ENCODE measurements around the gene ATAD3C.
"Not testable (repeated sequence)": the region's sequence is repeated elsewhere in the genome, so short reads cannot be mapped to it uniquely, and the experiment has no call there.

ATAD3C gene

DNA sequence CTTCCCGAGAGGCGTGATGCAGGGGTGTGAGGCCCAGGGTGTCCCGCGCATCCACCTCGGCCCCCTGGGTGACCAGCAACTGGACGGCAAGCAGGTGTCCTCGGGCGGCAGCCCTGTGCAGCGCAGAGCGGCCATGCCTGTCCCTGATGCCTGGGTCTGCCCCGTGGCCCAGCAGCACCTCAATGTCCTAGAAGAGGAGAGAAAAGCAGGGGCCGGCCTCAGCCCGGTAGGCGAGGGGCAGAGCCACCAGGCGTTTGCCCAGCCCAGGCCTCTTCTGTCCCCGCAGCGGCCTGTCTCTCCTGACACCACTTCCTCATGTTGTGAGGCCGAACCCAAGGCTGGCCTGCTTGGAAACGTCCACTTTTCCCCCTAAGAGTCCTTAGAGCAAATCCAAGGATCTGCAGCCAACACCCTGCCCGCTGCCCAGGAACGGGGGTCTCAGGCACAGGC lies 30.1 kb upstream of the ATAD3C start:
- no peak for DNase-seq

DNA sequence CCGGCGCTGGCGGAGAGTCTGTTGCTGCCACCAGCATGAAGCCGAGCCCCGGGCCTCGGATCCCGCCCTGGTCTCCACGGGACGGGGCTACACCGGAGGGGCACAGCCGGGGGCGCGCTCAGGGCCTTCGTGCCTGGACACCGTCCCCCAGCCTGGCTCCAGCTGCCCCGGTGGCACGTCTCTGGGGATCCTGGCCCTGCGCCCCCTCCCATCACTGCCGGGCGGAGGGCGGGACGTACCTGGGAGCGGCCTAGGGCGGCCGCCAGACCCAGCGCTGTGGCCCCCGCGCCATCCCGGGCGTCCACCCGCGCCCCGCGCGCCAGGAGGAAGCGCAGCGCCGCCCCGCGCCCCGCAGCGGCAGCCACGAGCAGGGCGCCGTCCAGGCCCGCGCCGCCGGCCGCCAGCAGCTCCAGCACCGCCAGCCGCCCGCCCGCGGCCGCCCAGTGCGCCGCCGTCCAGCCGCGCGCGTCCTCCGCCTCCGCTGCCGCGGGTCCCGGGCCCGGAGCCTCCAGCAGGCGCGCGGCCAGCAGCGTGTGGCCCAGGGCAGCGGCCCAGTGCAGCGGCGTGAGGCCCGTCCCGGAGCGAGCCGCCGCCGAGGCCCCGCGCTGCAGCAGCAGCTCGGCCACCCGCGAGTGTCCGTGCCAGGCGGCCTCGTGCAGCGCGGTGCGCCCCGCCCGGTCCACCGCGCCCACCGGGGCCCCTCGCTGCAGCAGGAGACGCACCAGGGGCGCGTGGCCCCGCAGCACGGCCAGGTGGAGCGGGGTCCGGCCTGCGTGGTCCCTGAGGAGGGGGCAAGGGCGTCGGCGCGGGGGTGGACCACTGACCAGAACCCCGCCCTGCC lies 29.5 kb upstream of the ATAD3C start:
- DNase-seq, result peak; percentile 15

DNA sequence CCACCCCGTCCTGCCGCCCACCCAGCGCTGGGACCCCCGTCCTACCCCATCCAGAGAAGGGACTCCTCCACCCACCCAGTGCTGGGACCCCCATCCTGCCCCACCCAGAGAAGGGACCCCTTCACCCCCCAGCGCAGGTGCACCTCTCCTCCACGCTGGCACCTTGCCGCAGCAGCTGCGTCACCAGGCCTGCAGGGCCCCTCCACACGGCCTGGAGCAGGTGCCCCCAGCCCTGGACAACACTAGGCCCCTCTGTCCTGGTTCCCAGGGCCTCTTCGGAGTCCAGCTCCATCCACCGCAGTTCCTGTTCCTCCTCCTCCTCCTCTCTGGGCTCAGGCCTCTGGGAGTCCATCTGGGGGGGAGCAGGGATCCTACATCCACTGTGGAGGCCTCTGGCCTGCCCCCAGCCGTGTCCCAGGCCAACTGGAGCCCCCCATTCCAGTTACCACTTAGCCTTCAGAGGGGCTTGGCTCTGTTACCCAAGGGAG lies 28.8 kb upstream of the ATAD3C start:
- peak; percentile 39 for DNase-seq

DNA sequence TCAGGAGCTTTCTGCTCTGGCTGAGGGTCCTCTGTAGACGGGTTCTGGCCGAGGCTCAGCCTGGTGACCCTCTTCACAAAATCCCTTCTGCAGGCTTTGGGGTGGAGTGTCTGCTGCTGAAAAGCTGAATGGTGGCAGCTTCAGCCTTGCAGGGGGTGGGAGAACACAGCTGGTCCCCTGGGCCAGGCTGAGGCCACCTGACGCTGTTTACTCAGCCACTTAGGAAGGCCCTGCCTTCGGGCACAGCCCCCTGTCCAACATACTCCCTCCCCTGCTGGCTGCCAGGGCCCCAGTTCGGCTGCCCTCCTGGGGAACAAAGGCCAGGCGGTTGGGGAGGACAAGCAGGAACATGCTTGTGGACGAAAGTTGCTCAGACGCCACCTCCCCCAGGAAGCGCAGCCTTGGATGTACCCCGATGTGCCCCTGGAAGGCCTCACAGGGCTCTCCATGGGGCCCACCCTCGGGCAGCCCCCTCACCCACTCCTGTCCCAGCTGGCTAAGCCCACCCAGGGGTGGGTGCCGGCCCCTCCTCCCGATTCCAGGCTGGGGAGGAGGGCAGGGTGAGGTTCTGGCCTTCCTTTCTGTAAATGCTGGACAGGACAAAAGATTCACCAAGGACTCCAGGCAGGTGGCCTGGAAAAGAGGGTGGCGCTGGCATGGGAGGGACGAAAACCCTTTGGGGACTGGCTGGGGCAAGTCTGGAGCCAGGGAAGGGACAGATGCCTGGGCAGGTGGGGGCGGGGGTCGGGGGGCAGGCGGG lies 28.2 kb upstream of the ATAD3C start, which contains the start of gene ANKRD65:
TSS of gene ANKRD65 (minus strand) at position 130 of the 760 bp plus-strand sequence. CDS start 271 bp downstream, outside the sequence.
- peak; percentile 81 for DNase-seq

DNA sequence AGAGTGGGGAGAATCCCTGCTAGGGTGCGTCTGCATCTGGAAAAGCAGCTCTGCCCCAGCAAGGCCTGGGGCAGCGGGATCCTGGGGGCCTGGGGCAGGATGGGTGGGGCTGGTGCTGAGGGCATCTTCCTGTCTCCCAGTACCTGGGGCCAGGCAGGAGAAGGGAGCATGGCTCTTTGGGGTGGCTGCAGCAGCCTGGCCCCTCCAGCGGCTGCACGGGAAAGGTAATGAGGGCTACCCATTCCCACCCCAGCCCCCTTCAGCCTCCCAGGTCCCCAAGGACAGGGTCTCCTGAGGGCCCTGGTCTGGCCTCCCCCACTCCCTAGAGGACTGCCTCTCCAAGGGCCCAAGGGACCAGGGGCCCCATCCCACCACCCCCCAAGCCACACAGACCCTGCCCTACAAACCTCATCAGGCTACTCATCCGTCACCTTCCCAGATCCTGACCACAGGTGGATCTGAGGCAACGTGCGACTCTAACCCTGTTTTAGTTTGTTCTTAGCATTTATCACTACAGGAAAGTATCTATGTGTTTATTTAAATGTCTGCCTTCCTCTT lies 27.5 kb upstream of the ATAD3C start:
- DNase-seq, result no peak

DNA sequence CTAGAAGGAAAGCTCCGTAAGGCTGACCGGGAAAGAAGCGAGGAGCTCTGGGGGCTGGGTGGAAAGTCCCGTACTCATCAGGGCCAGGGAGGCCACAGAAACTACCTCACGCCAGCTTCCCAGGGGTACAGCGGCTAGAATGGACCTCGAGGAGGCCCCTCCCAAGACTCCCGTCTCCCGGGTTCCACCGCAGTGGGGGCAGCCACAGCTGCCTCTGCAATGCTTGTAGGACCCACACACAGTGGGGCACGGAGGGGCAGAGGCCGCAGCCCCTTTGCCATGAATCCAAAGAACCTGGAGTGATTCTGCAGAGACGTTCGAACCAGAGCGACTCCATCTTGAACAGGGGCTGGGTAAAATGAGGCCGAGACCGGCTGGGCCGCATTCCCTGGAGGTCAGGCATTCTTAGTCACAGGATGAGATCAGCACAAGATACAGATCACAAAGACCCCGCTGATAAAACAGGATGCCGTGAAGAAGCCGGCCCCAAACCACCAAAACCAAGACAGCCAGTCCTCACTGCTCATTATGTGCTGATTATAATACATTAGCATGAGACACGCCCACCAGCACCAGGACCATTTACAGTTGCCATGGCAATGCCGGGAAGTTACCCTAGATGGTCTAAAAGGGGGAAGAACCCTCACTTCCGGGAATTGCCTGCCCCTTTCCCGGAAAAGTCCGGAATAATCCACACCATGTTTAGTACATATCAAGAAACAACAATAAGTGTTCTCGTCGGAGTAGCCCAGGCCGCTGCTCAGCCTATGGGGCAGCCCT lies 26.8 kb upstream of the ATAD3C start:
- DNase-seq, result no peak

DNA sequence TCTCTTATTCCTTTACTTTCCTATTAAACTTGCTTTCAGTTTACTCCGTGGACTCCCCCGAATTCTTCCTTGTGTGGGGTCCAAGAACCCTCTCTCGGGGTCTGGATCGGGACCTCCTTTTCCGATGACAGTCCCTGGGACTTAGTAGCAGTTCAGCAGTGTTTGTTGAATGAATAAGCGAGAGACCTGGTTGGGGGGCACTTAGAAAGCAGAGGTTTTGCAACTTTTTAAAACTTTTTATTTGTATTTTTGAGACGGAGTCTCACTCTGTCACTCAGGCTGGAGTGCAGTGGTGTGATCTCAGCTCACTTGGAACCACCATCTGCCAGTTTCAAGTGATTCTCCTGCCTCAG lies 26.3 kb upstream of the ATAD3C start:
- DNase-seq, result no peak

DNA sequence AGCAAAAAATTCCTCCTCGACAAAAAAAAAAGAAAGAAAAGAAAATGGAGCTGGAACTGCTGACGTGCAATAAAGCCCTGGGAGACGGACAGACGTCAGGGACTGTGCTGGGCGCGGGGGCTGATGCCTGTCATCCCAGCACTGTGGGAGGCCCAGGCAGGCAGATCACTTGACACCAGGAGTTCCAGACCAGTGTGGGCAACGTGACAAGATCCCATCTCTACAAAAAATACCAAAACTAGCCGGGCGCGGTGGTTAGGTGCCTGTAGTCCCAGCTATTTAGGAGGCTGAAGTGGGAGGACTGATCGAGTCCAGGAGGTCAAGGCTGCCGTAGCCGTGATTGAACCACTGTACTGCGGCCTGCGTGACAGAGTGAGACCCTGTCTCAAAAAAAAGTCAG lies 24.8 kb upstream of the ATAD3C start:
- no peak for DNase-seq

DNA sequence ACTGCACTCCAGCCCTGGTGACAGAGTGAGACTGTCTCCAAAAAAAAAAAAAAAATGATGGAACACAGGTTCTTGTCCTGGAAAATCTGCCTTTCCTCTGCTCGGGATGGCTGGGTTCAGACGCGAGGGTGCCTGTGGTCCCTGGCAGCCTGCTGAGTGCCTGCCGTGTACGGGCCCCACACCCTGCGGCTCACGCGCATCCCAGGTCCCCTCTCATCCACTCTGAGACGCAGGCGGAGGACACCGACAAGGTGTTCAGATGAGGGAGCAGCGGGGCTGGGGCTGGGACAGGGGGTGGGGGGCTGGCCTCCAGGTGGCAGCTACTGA lies 24.1 kb upstream of the ATAD3C start:
- DNase-seq, result no peak

DNA sequence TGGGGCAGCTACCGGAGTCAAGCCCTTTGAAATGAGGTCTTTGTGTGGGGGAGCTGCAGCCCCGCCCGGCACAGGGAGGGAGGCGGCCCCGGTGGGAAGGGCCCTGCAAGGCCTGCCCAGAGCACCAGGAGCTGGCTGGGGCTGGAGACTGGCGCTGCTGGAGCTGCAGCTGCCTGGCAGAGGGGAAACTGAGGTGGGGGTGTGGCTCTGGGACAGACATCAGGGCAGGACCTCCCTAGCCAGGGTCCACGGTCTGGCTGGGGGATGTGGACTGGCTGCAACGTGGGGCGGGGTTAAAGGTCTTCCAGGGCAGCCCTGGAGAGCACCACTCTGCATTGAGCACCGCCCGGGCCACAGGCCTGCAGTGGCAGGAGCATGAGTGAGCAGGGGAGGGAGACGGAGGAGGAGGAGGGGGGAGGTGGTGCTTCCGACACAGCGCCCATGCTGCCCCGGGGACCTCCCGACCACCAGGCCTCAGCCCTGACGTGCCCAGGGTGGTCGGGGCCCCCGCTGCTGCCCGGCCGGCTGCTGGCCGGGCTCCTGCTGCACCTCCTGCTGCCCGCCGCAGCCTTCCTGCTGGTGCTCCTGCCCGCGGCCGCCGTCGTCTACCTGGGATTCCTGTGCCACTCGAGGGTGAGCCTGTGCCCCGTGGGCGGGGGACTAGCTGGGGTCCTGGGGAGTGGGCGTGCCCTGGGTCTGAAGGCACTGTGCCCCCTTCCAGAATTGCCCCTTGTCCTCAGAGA lies 23.6 kb upstream of the ATAD3C start:
- DNase-seq, result no peak

DNA sequence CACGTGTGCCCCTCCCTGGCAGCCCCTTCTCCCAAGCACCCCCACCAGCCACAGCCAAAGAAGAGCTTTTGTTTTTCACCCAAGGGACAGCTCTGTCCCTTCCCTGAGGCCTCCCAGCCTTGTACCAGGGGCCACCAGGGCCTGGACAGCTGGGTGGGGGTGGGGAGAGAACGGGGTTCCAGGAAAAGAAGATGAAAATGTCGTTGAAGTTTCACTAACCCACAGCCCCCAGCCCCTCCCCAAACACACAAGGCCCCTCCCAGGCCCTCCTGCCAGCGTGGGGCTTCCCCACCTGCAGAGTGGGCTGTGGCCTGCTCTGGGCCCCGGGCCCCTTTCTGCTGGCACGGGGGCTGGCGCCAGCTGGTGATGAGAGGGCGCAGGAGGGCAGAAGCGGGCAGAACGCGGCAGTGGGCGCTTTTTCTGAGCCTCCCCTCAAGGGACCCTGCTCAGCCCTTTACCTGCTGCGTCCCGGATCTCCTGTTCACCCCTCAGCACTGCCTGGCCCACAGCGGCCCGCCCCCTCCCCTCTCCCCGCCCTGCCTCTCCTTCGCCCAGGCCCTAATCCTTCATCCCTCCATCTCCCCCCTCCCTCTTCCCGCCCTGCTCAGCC lies 22.9 kb upstream of the ATAD3C start:
- no peak for DNase-seq

DNA sequence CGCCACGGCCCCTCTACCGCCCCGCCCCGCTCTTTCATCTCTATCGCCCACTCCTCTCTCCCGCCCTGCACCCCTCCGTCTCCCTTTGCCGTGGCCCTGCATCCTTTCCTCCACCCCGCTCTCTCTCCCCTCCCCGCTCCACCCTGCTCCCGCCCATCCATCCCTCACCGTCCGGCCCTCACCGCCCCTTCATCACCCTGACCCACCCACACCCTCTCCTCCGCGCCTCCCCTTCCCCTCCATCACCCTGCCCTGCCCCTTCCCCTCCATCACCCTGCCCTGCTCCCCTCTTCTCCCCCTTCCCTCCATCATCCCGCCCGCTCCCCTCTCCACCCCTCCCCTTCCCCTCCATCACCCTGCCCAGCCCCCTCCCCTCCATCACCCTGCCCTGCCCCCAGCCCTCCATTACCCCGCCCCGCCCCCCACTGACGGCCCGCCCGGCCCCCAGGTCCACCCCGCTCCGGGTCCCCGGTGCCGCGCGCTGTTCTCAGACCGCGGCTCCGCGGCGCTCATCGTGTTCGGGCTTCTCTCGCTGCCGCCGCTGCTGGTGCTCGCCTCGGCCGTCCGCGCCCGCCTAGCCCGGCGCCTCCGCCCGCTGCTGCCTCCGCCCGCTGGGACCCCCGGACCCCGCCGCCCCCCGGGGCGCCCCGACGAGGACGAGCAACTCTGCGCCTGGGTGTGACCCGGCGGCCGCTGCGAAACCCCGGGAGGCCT lies 22.2 kb upstream of the ATAD3C start:
- DNase-seq, result no peak

DNA sequence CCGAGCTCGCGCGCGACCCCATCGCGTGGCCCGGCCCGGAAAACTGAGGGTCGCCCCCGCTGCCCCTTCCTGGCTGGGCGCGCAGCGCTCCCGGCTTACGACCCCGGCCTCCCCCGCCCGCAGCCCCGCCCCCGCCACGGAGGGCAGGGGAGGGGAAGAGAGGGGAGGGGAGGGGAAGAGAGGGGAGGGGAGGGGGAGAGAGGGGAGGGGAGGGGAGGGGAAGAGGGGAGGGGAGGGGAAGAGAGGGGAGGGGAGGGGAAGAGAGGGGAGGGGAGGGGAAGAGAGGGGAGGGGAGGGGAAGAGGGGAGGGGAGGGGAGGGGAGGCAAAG lies 21.7 kb upstream of the ATAD3C start:
- no peak for DNase-seq

DNA sequence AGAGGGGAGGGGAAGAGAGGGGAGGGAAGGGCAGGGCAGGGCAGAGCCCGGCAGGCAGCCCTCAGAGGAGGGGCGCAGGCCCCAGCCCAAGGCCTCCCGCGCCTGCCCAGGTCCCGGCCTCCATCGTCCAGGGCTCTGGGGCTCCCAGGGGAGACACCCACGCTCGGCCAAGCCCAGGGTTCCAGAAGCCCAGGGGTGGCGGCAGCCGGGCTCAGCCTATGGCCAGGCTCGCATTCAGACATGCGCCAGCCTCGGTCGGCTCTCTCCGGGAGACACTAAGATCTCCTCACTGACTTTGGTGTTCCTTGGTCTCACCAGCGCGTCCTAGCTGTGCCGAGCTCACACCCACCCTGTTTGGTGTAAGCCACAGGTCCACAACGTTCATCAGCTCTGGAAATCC lies 21.3 kb upstream of the ATAD3C start:
- no peak for DNase-seq

DNA sequence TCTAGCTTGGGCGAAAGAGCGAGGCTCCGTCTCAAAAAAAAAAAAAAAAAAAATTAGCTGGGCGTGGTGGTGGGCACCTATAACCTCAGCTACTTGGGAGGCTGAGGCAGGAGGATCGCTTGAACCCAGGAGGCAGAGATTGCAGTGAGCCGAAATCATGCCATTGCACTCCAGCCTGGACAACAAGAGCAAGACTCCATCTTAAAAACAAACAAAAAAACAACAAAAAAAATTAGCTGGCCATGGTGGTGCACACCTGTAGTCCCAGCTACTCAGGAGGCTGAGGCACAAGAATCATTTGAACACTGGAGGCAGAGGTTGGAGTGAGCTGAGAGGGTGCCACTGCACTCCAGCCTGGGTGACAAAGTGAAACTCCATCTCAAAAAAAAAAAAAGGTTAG lies 20.5 kb upstream of the ATAD3C start:
- not testable (repeated sequence) for DNase-seq

DNA sequence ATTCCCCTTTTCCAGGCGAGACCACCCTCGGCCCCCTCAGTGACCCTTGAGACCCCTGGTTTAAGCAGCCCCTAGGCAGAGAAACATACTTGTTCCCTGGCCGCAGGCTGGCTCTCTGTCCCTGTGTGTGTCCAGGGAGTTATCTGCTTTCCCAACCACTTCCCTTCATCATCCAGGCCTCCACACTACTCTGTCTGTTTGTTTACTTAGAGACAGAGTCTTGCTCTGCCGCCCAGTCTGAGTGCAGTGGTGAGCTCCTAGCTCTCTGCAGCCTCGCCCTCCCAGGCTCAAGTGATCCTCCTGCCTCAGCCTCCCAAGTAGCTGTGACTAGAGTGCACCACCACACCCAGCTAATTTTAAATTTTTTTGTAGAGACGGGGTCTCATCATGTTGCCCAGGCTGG lies 19.8 kb upstream of the ATAD3C start:
- DNase-seq, result no peak

DNA sequence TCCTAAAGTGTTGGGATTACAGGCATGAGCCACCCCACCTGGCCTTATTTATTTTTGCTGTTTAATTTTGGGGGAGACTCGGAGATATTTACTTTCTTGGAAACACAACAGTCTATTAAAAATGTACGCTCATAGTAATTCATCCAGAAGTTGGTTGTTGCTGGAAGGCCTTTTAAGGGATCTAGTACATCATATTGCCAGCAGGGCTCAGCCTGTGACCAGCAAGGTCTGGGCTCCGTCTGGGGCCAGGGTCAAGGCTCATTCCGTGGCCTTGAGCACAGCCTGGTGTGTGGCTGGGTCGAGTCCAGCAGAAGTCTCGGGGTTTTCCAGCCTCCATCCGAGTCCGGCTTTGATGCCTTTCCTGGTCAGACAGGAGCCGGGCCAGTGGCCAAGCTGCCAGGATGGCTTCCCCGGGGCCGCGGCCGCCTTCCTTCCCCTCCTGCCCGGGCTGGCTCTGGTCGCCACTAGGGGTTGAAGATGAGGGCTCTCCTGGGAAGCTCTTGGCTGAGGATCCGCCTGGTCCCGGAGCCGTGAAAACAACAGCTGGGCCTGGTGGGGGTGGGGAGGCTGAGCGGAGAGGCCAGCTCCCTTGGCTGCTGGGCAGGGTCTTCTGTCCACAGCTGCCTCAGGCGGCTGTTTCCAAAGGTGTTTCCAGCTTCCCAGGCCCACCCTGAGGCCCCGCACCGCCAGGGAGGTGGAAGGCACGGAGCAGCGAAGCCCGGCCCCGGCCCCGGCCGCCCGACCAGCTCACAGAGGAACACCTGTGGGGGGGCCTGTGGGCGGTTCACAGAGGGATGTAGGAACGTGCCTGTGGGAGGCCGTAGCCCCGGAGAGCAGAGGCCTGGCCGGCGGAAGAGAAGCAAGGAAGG lies 19.1 kb upstream of the ATAD3C start:
- DNase-seq, result peak; percentile 71

DNA sequence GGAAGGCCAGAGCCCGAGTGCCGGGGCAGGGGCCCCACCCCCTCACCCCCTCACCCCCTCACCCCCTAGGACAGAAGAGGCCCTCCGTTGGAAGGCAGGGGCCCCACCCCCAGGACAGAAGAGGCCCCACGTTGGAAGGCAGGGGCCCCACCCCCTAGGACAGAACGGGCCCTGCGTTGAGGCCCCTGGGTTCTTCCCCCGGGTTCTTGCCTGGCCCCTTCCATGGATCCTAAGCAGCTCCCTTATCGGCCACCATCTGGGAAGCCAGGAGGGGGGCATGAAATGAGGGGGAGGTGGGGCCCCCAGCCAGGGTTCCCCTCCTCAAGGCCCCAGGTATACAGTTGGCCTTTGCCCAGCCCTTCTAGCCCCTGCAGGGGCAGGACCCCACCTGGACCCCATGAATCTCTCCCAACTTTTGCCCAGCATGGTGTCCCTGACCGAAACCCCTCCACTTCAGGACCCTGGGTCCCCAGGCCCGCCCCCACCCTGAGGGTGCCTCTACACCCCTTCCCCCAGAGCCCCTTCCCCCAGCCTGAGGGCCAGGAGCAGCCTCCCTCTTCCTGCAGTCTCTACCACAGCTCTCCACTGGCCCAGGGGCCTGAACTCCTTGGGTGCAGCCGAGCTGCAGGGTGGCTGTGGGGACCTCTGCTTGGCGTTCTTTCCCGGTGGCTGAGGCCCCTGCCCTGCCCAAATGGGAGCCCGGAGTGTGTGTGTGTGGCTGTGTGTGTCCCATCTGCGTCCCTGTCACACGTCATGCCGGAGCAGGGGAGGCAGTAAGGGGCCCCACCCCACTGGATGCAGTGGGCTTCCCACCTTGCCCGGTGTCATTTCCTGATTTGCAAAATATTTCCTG lies 18.3 kb upstream of the ATAD3C start:
- DNase-seq, result no peak

DNA sequence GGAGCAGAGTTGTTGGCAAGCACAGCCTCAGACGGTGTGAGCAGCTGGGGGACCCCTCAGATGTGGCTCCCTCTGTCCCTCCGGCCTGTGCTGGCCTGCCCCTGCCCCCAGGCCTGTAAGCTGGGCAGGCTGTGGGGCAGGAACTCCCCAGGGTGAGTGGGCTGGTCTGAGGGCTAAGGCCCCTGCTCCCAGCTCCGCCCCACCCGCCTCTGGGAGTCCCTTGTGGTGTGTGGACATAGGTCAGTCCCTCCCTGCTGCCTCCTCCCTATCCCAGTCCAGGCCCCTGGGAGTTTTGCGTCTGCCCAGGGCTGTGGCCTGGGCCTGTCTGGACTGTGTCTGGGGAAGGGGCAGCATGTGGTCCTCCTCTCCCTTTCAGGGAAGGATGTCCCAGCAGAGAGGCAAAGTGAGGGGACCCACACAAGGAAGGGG lies 17.6 kb upstream of the ATAD3C start:
- DNase-seq, result no peak

Data from DMS79 treated with DMSO at 0.1 percent for 48 hours (cell line).